Stromal cell of bone marrow (primary cell): ENCODE results near the gene ECHS1.
"Not testable (repeated sequence)": the region's sequence is repeated elsewhere in the genome, so short reads cannot be mapped to it uniquely, and the experiment has no call there.

Experiments
- DNase-seq: peaks from one replicate; pipeline ENCODE4 v3.0.0-alpha.2; 2012; ENCODE audit warnings: low read depth

Gene ECHS1

GRCh38 chr10:133378251-133379096 is 5.3 kb upstream of the ECHS1 start:
- DNase-seq: no peak

- no peak for DNase-seq
These were observed 4.7 kb upstream of the ECHS1 start for GRCh38 chr10:133377818-133378250.

GRCh38 chr10:133377025-133377817 is 4.1 kb upstream of the ECHS1 start:
- DNase-seq: no peak

- DNase-seq: not testable (repeated sequence)
These were observed 3.0 kb upstream of the ECHS1 start for GRCh38 chr10:133376183-133376582.

GRCh38 chr10:133375357-133376115 is 2.4 kb upstream of the ECHS1 start:
- DNase-seq: no peak

GRCh38 chr10:133372507-133372906 is 647 bp downstream of the ECHS1 start:
- no peak for DNase-seq

- no peak for DNase-seq
These were observed 2.9 kb downstream of the ECHS1 start for GRCh38 chr10:133370030-133370786.

GRCh38 chr10:133368153-133368552 is 5.0 kb downstream of the ECHS1 start:
- DNase-seq: no peak

GRCh38 chr10:133367461-133367860 is 5.7 kb downstream of the ECHS1 start:
- not testable (repeated sequence) for DNase-seq

- no peak for DNase-seq
These were observed 6.4 kb downstream of the ECHS1 start for GRCh38 chr10:133366751-133367150.

- DNase-seq: no peak
These were observed 7.0 kb downstream of the ECHS1 start for GRCh38 chr10:133366130-133366478.

GRCh38 chr10:133365461-133366129 is 7.6 kb downstream of the ECHS1 start:
- no peak for DNase-seq

GRCh38 chr10:133364645-133365431 is 8.3 kb downstream of the ECHS1 start:
- DNase-seq: no peak

- DNase-seq: no peak
These were observed 10.3 kb downstream of the ECHS1 start for GRCh38 chr10:133362846-133363245.

GRCh38 chr10:133361773-133362441 is 11.2 kb downstream of the ECHS1 start:
- no peak for DNase-seq

- DNase-seq: no peak
These were observed 11.9 kb downstream of the ECHS1 start for GRCh38 chr10:133361227-133361626.

- DNase-seq: no peak
These were observed 13.1 kb downstream of the ECHS1 start for GRCh38 chr10:133359972-133360610.

- DNase-seq: no peak
These were observed 13.6 kb downstream of the ECHS1 start for GRCh38 chr10:133359554-133359971.

- DNase-seq: no peak
These were observed 14.2 kb downstream of the ECHS1 start for GRCh38 chr10:133358925-133359310.
